NB4 (cell line): ENCODE results near the gene TM9SF1.

ENCODE experiments used
- CTCF ChIP-seq: IDR thresholded peaks from one replicate; pipeline ENCODE4 v1.5.1; 2012; ENCODE audit warnings: low read depth, low read length
- MAX ChIP-seq: IDR thresholded peaks from 2 replicates; pipeline ENCODE4 v1.6.1; 2011; ENCODE audit warnings: low read depth, low read length
- MYC ChIP-seq: IDR thresholded peaks from 2 replicates; pipeline ENCODE4 v1.6.1; 2011; ENCODE audit warnings: low read depth, low read length
- POLR2A ChIP-seq: IDR thresholded peaks from 2 replicates; pipeline ENCODE4 v1.6.1; 2011; ENCODE audit warnings: mild to moderate bottlenecking; ENCODE audit not compliant: insufficient read length; ENCODE audit errors: extremely low read depth

- TF ChIP-seq POLR2A: no peak
- TF ChIP-seq CTCF: no peak
- TF ChIP-seq MAX: no peak
- no peak for TF ChIP-seq MYC
These were observed 51.7 kb downstream of the TM9SF1 start for GRCh38 chr14:24143511-24143910.
